ENCODE measurements around the gene DRC1.

- no peak for TF ChIP-seq EZH2 (IDR thresholded peaks at IDR 0.05)
- TF ChIP-seq EZH2phosphoT487 (IDR thresholded peaks at IDR 0.05; ENCODE audit: borderline replicate concordance) = no peak
- no peak for TF ChIP-seq CTCF (IDR thresholded peaks at IDR 0.05 in 2 of 3, conservative IDR thresholded peaks at IDR 0.05 in 1 of 3; ENCODE audit: borderline replicate concordance in 1 of 3, insufficient read depth in 1 of 3, low read depth in 2 of 3, low read length in 2 of 3)
- no peak for TF ChIP-seq POLR2AphosphoS5 (IDR thresholded peaks at IDR 0.05; ENCODE audit: low read depth, low read length)
- TF ChIP-seq ZFX (IDR thresholded peaks at IDR 0.05) = no peak
- no peak for TF ChIP-seq POLR2A (IDR thresholded peaks at IDR 0.05; ENCODE audit: borderline replicate concordance, extremely low read depth, insufficient read depth, insufficient read length)
- TF ChIP-seq ELF1 (IDR thresholded peaks at IDR 0.05; ENCODE audit: borderline replicate concordance, low read depth) = no peak
These were observed 82.9 kb downstream of the DRC1 start for GRCh38 chr2:26484579-26484978.
